GM12878 (cell line): ENCODE data around the gene OLA1.

Experiments
- CHD4 ChIP-seq: fragments of 200-600 bp; sonication (generic); IDR thresholded peaks from 2 replicates; pipeline ENCODE4 v1.6.1; 2016; ENCODE audit warnings: mild to moderate bottlenecking
- EP300 ChIP-seq, 2 experiments: fragments of 150-350 bp in 1 of 2; IDR thresholded peaks; 2 replicates each; pipeline ENCODE4 v1.6.1; 2011 to 2012; ENCODE audit warnings: low read depth in 2 of 2, low read length in 2 of 2, borderline replicate concordance in 1 of 2, improper control_type of control experiment in 1 of 2, inconsistent platforms in 1 of 2; ENCODE audit not compliant: control insufficient read depth in 1 of 2
- LARP7 ChIP-seq: fragments of 450-650 bp; IDR thresholded peaks from 2 replicates; pipeline ENCODE4 v1.6.1; 2017; ENCODE audit warnings: mild to moderate bottlenecking
- NBN ChIP-seq: fragments of 450-650 bp; IDR thresholded peaks from 2 replicates; pipeline ENCODE4 v1.6.1; 2016
- NFYB ChIP-seq: IDR thresholded peaks from 2 replicates; pipeline ENCODE4 v1.6.1; 2011; ENCODE audit warnings: low read depth, mild to moderate bottlenecking, low read length, improper control_type of control experiment, moderate library complexity; ENCODE audit not compliant: insufficient read depth
- POLR2AphosphoS5 ChIP-seq: IDR thresholded peaks from 2 replicates; pipeline ENCODE4 v1.6.1; 2011; ENCODE audit warnings: mild to moderate bottlenecking, low read length, inconsistent platforms
- RB1 ChIP-seq: fragments of 450-650 bp; formaldehyde crosslinking; IDR thresholded peaks from 2 replicates; pipeline ENCODE4 v1.6.1; 2017; ENCODE audit warnings: mild to moderate bottlenecking, borderline replicate concordance
- SP1 ChIP-seq: IDR thresholded peaks from one replicate; pipeline ENCODE4 v1.6.1; 2011; ENCODE audit warnings: low read depth, low read length
- SREBF1 ChIP-seq: IDR thresholded peaks from 2 replicates; pipeline ENCODE4 v1.6.1; 2012; ENCODE audit warnings: mild to moderate bottlenecking, low read length
- TF ChIP-seq, protein P1 (sequence below): fragments of 450-650 bp; formaldehyde crosslinking; IDR thresholded peaks from 2 replicates; pipeline ENCODE4 v1.4.0; 2020; ENCODE audit warnings: mild to moderate bottlenecking, moderate library complexity
- TF ChIP-seq, protein P2 (sequence below), 3 experiments: IDR thresholded peaks in 2 of 3; conservative IDR thresholded peaks in 1 of 3; 2 replicates each; pipeline ENCODE4 v1.5.1; 2011; ENCODE audit warnings: low read depth in 3 of 3, low read length in 3 of 3, mild to moderate bottlenecking in 3 of 3, control low read depth in 2 of 3, moderate library complexity in 2 of 3, inconsistent platforms in 1 of 3, mixed read lengths in 1 of 3; ENCODE audit not compliant: control insufficient read depth in 2 of 3, insufficient read depth in 1 of 3; ENCODE audit errors: extremely low read depth in 1 of 3

DNA sequence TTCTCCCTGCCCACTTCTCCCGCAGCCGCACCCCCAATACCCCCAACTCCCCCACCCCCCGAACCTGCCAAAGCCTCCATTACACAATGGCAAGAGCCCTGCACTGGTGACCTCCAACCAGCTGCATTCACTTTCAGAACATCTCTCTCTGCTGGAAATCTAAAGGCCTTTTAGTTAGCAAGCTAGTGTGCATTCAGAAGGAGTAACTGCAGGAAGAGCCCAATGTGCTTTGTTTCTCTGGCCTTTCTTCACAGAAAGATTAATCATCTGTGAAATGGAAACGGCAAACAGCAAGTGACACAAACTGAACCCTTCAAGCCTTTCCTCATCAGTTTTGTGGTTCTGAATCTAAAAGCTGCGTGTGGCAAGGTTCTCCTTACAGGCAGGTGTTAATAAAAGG, 124.2 kb downstream of the OLA1 start:
- TF ChIP-seq POLR2AphosphoS5 (no peak), CHD4 (no peak), SP1 (no peak), LARP7 (no peak), NFYB (no peak), RB1 (no peak), NBN (no peak), EP300 (IDR thresholded peaks at IDR 0.05; ENCODE audit: borderline replicate concordance in 1 of 2, control insufficient read depth in 1 of 2, low read depth in 2 of 2, low read length in 2 of 2) (no peak), SREBF1 (no peak)
- TF ChIP-seq, protein P1, sequence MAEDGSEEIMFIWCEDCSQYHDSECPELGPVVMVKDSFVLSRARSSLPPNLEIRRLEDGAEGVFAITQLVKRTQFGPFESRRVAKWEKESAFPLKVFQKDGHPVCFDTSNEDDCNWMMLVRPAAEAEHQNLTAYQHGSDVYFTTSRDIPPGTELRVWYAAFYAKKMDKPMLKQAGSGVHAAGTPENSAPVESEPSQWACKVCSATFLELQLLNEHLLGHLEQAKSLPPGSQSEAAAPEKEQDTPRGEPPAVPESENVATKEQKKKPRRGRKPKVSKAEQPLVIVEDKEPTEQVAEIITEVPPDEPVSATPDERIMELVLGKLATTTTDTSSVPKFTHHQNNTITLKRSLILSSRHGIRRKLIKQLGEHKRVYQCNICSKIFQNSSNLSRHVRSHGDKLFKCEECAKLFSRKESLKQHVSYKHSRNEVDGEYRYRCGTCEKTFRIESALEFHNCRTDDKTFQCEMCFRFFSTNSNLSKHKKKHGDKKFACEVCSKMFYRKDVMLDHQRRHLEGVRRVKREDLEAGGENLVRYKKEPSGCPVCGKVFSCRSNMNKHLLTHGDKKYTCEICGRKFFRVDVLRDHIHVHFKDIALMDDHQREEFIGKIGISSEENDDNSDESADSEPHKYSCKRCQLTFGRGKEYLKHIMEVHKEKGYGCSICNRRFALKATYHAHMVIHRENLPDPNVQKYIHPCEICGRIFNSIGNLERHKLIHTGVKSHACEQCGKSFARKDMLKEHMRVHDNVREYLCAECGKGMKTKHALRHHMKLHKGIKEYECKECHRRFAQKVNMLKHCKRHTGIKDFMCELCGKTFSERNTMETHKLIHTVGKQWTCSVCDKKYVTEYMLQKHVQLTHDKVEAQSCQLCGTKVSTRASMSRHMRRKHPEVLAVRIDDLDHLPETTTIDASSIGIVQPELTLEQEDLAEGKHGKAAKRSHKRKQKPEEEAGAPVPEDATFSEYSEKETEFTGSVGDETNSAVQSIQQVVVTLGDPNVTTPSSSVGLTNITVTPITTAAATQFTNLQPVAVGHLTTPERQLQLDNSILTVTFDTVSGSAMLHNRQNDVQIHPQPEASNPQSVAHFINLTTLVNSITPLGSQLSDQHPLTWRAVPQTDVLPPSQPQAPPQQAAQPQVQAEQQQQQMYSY (CRISPR knock-in tag) = no peak
- TF ChIP-seq, protein P2, sequence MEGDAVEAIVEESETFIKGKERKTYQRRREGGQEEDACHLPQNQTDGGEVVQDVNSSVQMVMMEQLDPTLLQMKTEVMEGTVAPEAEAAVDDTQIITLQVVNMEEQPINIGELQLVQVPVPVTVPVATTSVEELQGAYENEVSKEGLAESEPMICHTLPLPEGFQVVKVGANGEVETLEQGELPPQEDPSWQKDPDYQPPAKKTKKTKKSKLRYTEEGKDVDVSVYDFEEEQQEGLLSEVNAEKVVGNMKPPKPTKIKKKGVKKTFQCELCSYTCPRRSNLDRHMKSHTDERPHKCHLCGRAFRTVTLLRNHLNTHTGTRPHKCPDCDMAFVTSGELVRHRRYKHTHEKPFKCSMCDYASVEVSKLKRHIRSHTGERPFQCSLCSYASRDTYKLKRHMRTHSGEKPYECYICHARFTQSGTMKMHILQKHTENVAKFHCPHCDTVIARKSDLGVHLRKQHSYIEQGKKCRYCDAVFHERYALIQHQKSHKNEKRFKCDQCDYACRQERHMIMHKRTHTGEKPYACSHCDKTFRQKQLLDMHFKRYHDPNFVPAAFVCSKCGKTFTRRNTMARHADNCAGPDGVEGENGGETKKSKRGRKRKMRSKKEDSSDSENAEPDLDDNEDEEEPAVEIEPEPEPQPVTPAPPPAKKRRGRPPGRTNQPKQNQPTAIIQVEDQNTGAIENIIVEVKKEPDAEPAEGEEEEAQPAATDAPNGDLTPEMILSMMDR (IDR thresholded peaks at IDR 0.05 in 2 of 3, conservative IDR thresholded peaks at IDR 0.05 in 1 of 3; ENCODE audit: control insufficient read depth in 2 of 3, extremely low read depth in 1 of 3, insufficient read depth in 1 of 3, low read depth in 3 of 3, low read length in 3 of 3) = no peak
